Fibroblast of skin of abdomen (primary cell): ENCODE data around the gene PBX3. TPM values are rescaled to one million over a fixed set of nuclear protein-coding genes. Genes with fewer than 3 reads are reported as not detected.

Source experiments
- DNase-seq: peaks from one replicate; pipeline ENCODE4 v3.0.0-alpha.2; 2013
- polyA plus RNA-seq, 2 experiments: library from polyadenylated mRNA; unstranded; fragments of 120-200 nt; gene quantifications; one replicate each; pipeline ENCODE4 v1.2.1, GENCODE V29; 2013; ENCODE audit not compliant: insufficient read length in 2 of 2

PBX3 gene
- polyA plus RNA-seq (2013, experiment 1 of 2; ENCODE audit: insufficient read length) = 18.0 TPM
- polyA plus RNA-seq (2013, experiment 2 of 2; ENCODE audit: insufficient read length) = 20.5 TPM

DNA sequence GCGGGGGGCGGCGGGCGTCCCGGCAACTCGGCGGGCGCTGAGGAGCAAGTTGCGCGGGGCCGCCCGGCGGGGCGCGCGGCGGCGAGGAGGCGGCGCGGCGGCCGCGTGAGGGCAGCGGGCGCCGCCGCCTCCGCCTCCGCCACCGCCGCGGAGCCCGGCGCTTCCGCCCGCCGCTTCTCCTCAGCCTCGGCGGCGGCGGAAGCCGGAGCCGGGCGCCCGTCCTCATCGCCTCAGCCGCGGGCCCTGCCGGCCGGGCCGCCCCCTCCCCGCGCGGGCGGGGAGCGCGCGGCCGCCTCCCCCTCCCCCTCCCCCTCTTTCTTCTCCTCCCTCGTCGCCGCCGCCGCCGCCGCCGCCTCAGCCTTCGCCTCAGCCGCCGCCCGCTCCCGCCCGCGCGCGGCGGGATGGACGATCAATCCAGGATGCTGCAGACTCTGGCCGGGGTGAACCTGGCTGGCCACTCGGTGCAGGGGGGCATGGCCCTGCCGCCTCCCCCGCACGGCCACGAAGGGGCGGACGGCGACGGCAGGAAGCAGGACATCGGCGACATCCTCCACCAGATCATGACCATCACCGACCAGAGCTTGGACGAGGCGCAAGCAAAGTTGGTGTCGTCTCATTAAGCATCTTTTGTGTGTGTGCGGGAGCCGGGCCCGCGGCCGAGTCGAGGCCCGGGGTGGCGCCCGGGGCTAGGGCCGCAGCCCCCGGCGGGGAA lies at the start of gene PBX3:
TSS of gene PBX3 (plus strand) at position 321 of the 712 bp plus-strand sequence.
- DNase-seq = peak; percentile 61

DNA sequence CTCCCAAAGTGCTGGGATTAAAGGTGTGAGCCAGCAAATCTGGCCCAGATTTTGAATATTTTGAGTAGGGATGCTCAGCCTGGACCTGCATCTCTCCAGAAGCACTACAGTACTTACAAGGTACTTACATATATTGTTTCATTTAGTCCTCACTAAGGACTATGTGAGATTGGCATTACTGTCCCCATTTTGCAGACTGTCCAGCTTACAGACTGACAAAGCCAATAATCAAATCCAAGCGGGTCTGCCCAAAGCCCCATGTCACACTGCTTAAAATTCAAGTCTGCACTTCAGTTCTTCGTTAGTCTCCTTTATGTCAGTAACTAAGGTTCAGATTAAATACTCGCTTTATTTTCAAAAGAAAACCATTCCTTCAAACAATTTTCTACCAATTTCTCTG lies 47.3 kb upstream of the PBX3 start:
- DNase-seq = no peak

DNA sequence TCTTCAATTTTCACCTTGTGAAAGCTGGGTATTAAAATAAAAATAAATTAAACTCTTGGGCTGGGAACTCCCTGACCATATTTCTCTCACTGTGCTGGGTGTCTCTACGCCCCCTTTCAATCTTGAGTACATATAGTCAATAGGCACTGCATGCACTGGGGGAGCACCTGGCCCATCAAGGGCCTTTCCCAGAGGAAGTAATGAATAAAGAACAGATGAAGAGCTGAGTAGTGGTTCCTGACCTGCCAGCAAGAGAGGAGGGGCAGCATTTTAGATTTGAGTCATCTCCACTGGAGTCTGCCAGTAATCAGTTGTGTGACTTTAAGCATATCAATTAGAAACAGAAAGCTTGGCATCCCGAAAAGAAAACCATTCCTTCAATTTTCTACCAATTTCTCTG lies 46.4 kb upstream of the PBX3 start:
- peak; percentile 30 for DNase-seq

DNA sequence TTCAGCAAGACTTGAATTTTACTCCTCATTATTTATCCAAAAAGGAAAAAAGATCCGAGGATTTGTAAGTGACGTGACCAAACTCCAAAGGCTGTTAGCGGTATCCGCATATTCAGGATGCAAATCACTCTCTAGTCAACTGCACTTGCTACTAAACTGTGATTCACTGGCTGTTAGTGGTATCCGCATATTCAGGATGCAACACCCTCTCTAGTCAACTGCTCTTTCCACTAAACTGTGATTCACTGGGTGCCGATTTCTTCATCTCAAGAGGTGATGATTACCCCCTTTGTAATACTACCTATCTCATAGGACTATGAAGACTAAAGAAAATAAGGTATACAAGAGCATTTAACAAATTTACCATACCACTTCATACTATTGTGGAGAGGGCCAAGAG lies 45.8 kb upstream of the PBX3 start:
- peak; percentile 70 for DNase-seq

DNA sequence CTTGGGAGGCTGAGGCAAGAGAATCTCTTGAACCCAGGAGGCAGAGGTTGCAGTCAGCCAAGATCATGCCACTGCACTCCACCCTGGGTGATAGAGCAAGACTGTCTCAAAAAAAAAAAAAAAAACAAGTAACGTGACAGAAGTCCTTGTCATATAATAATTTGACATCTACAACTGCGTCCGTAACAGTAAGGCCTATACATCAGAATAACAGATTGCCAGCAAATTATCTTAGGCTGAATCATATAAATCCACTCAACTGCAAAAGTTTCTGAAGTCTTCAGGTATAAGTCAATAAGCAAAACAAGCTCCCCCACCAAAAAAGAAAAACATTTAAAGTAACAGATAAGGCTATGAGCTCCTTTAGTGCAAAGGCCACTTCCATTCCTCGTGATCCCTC lies 43.5 kb upstream of the PBX3 start:
- DNase-seq = no peak

DNA sequence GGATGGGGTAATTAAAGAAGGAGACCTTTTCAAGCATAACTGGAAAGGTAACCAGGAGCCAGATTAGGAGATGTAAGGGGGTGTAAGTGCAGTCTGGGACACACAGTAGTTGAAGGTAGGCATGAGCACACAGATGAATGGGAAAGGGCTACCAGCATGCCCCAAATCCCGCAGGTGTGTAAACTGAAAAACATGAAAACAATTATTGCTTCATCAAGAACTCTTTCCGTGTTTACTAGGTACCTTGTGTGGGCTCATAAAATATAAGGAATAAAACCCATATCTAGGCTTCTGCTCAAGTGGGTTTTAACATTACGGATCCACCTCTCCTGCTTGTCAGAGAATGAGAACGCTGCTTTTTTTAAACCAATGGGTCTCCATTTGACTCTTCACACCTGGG lies 41.3 kb upstream of the PBX3 start:
- no peak for DNase-seq

DNA sequence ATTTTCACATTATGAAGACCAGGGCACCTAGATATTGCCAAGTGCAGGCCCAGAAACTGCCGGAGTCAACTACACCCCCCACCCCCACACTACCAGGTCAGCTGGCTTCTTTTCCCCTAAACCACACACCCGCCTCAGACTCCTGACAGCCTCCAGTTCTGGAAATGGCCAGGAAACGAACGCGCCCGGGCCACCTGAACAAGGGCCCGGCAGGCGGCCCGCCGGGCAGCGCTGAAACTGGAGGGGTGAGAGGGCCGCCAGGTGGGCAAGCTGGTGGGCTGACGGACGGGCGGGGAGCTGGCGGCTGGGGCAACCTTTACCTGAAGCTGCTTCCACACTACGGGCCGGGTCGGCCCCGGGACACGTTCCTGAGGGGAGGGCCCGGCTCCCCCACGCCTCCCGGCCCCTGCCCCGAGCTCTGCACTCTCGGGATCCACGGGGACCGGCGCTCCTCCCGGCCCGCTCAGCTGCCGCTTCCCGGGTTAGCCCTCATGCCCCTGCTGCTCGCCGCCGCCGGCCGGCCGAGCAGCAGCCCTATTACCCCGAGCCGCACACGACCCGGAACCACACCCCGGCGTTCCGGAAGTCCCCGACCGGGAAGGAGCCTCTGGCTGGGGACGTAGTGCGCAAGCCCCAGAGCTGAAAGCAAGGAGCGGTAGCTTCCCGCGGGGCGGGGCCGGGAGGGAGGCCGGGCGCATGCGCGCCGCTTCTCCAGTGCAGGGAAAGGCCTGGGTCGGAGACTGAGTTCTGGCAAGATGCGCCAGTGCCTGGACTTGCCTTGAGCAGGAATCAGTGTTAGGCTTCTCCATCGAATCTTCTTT lies 40.3 kb upstream of the PBX3 start, which contains the start of gene MAPKAP1:
TSS of gene MAPKAP1 (minus strand) at position 558 of the 821 bp plus-strand sequence. CDS start 34,634 bp downstream, outside the sequence.
- peak; percentile 96 for DNase-seq

DNA sequence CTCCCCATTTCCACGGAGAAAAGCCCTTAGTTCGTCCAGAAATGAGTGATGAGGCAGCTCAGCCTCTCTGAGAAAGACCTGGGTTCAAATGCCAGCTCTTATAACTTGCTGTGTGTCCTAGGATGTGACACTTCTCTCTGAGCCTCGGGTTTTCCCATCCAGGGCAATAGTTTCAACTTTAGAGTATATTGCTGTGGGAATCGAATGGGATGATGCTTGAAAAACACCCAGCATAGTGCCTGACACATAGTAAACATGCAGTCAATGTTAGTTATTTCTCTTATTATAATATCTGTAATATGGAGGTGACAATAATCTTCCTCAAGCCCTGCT lies 39.7 kb upstream of the PBX3 start:
- no peak for DNase-seq

DNA sequence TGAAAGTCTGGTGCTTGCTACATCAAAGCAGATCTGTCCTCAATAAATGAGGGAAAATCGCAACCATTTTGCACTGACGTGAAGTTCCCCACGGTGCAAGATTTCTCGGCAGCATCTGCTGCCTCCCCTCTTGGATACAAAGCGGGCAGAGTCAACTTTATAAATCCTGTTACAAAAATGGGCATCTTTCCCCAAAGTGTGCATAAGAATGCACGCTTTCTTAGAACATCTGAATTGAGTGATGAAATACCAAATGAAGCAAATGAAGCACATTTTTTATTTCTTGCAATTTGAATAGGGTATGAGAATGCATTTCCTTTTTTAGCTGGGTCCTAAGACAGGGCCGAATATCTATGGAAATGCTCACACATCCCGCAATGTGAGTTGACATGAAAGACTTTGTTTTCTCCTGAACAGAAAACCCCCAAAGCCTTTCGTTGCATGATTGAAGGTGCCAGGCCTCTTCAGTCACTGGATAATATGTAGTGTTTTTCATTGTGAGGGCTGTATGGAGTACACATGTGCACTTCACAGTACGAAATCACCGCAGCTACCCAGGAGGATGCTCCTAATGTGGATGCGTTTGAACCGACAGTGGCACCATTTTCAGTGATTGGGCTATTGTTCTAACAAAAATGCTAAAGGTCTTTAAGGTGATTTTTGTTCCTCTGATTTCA lies 20.6 kb upstream of the PBX3 start:
- DNase-seq = no peak

DNA sequence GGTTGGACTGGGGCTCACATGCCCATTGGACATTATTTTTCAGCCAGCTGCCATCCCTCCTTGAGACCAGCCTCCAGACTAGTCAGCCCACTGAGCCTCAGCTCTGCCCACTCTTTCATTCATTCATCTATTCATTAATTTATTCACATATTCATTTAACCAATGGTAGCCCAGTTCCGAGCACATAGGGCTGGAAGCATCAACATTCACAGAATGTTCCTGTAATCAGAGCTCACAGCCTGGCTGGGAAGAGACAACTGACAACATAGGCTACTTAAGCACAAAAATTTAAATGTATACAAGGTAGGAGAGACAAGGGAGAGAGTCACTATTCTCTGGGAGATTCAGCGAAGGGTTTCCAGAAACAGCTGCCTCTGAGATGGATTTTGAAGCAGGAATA lies 17.0 kb upstream of the PBX3 start:
- DNase-seq = no peak

DNA sequence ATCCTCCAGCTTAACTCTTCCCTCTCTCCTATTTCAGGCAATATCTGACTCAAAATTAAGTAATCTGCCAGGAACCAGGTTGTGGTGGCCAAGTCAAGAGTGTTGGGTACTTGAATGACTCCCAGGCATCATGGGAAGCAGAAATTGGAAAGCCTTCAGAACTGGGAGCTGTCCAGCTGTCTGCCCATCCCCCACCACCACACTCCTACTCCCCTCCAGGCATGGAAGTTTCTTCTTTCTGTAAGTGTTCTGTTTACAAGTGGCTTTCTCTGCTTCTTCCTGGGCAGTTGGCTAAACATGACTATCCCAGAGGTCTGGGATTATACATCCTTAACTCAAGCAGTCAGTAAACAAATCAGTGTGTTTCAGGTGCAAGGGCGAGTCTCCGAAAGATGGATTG lies 14.6 kb upstream of the PBX3 start:
- no peak for DNase-seq

DNA sequence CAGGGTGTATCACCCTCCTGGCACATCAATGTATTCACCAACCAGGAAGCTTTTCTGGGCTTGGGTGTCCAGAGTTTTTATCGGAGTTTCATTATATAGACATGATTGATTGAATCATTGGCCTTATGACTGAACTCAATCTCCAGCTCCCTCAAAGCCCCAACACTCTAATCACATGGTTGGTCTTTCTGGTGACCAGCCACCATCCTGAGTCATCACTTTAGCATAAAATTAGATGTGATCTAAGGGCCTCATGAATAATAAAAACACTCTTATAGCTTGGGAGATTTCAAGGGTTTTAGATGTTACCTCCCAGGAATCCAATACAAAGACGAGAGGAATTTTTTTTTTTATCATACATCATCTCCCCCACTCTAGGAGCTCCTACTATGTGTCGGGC lies 7.7 kb upstream of the PBX3 start:
- peak; percentile 38 for DNase-seq

DNA sequence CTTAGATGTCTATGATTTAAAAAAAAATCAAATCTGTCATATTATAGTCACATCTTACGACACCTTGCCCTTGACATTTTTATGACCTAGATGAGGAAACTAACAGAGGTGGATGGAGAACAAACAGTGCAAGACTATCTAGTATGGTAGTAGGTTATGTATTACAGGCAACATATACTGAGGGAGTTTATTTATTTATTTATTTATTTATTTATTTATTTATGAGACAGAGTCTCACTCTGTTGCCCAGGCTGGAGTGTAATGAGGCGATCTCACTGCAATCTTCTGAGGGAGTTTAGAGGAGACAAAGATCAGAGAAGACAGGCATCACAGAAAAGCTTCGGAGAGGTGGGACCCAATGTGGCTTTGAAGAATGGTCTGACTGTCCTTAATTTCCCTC lies 4.5 kb upstream of the PBX3 start:
- no peak for DNase-seq

DNA sequence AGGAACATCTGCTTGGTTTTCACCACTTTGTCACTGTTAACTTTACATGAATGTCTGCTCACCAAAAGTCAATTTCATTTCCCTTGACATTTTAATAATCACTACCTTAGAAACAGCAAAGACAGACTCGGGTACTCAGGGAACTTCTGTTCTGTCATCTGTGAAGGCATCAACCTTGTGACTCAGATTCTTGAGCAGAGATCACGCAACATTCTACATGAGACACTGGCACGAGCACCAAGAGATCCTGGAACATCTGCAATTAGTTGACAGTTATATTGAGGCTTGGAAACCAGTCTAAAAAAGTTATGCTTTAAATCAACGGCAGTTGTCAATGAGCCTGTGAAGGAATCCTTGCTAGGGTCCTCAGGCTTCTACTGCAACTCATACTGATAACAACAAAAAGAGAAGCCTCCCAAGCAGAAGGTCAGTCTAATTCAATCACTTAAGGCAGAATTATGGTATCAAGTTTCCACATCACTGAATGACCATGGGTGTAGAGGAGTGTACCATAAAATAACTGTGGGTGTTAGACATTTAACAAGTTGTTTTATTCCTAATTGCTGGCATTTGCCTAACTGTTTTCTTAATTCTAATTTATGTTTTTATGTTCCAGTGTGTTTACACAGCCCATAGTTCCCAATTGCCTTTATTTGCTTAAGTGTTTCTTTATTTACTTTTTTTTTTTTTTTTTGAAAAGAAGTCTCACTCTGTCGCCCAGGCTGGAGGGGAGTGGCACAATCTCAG lies 3.3 kb upstream of the PBX3 start:
- DNase-seq = peak; percentile 57

DNA sequence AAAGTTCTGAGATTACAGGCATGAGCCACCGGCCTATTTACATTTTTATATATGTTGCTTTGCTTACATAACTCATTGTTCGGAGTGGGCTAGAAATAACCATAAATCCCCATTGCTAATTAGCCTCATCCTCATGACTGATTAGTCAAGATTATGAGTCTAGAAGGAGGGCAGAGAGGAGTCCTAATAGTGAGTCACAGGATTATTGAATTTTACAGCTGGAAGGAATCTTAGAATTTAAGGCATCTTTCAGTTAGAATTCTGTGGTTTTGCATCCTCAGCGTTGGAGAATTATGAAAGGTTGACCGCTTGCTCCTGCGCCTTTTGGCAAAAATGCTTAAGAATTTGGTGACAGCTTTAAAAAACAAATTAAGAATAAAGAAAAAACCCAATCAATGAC lies 2.6 kb upstream of the PBX3 start:
- peak; percentile 92 for DNase-seq

DNA sequence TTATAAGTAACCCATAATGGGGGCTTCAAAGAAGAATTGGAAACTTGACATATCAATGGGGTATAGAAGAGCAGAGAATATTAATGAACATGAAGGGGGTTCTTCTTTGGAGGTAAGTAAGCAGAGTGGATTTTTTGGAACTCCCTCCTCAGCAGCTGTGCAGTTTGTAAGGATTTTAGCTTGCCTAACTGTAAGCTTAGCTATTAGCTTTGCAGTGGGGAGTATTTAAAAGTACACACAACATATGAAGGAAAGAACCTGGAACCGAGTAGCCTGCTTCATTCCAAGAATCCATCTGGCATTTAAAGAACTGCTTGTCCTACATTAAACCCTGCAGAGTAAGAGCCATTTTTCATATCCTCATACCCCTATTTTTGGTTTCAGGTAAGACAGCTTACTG lies 2.2 kb upstream of the PBX3 start:
- DNase-seq = peak; percentile 45

DNA sequence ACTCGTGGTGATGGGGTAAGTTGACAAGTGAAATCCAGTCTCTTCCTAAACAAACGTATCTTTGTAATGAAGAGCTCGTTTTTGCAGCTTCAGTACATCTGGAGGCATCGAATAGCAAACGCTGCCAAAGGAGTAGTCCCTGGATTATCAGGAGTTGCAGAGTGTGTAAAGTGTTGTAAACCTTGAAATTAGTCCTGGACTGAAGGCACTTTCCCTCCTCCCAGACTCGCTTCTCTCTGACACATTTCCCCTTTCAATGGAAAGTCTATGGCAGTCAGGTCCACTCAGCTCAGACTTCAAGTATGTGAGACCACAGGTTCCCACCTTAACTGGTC lies 1.5 kb upstream of the PBX3 start:
- DNase-seq = no peak

DNA sequence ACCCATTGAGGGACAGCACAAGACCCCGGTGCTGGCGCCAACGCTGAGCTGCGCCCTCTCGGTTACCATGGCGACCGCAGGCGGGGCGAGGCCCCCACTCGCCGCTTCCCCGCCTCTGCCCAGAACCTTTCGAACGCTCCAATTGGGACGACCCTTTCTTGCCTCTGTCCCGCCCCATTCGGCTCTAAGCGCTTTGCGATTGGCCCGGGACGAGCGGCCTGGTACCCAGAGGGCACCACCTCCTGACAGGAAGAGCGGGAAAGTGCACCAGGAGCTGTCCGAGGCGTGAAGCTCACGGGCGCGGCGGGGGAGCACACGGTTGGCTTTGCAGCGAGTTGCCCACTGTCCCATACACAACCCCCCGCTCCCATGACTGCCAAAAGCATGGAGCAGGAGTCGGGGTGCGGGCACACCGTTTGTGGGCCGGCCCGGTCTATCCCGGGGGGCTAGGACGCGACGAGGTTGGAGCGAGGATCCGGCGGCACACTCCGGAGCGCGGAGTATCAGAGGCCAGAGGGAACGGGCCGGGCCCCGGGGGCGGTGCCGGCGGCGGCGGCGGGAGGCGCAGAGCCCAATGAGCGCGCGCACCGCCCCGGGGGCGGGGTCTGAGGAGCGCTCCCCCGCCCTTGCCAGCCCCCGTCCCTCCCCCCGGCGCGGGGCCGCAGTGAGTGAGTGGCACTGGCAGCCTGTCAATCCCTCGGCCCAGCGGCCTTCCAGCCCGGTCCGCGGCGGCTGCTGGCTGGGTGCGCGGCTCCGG lies 978 bp upstream of the PBX3 start:
- DNase-seq = peak; percentile 93

DNA sequence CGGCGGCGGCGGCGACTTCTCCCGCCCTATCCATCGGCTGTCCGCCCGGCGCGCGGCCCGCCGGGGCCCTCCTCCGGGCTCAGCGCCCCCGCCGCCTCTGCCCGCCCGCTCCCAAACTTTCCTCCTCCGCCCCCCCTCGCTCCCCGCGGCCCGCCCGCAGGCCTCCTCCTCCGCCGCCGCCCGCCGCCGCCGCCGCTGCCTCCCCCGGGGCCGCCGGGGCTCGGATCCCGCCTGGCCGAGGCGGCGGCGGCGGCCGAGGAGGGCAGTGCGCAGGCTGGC lies 460 bp upstream of the PBX3 start:
- DNase-seq = no peak

DNA sequence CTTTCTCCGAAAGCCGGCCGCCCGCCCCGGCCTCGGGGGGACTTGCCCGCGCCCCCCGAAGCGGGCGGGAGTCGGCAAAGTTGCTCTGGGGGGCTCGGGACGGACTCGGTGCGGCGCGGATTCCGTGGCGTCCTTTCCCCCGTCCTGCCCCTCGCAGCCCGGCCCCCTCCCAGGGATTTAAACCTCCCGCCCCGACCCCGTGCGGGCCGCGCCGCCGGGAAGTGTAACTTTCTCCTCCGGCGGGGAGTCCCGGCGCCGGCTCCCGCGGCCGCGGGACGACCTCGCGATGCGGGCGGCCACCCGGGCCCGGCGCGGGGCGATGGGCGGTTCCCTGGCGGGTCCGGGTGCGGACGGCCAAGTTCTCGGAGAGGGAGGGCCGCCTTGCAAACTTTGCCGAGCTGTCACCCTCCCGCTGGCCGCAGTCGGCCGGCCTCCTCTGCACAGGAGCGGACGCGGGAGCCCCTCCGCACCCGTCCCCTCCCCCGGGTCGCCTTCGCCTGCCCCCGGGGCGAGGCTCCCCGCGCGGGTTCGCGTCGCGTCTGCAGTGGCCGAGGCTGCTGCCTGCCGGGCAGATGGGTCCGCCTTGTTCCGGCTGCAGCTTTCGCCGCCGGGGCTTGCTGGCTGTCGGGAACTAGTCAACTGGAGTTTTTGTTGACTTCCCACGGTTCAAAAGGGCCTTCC lies 732 bp downstream of the PBX3 start:
- DNase-seq = no peak

DNA sequence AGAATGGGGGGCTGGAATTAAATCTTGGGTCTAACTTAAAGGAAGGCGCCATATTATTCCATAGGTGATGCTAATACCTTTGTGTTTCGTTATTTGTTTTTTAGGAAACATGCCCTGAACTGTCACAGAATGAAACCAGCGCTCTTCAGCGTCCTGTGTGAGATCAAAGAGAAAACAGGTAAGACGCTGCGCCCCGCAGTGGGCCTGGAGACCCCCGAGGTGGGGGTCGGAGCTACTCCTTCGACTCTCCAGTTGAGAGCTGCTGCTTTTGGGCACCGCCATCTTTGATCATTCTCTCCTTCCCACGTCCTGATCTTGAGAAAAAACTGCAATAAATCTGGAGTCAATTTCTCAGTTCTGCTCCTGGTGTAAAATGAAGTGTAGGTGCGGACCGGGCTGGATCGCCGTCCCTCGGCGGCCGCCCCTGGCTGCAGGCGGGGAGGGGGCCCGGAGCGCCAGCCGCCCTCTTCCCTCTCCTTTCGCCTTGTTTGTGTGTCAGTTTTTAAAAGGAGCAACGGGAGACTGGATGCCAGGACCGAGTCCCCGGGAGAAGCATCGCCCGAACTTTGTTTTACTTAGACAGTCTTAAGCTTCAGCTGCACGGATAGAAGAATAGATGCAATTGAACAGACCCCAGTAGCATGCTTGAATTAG lies 1.4 kb downstream of the PBX3 start:
- DNase-seq = no peak
